CD4-positive, alpha-beta T cell treated with Interleukin-6 for 4 hours (primary cell): Measurements from ENCODE around the gene FERMT3.

Experiments
- DNase-seq: peaks from one replicate; pipeline ENCODE4 v3.0.0-alpha.2; 2020; ENCODE audit warnings: mixed read lengths

Gene FERMT3

DNA sequence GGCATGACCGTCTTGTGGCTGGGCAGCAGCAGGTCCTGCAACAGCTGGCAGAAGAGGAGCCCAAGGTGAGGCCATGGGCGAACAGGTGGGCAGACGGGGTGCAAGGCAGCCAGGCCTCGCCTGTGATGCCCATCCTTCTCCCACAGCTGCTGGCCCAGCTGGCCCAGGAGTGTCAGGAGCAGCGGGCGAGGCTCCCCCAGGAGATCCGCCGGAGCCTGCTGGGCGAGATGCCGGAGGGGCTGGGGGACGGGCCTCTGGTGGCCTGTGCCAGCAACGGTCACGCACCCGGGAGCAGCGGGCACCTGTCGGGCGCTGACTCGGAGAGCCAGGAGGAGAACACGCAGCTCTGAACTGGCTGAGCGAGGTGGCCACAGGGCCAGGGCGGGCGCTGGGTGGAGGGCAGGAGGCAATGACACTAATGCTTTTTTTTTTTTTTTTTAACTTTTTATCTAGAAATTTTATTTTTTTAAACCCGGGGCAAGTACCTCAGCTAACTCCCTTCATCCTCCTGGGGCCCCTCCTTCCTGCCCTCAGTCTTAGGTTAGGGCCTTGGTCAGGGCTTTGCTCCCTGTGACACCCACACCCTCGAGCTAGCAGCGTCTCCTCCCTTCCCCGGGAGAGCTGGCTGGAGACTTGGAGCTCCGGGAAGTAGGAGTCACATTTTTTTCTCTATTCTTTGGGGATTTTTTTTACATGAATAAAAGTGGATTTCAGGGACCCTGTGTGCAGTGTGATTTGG lies 60.9 kb downstream of the FERMT3 start:
- no peak for DNase-seq

DNA sequence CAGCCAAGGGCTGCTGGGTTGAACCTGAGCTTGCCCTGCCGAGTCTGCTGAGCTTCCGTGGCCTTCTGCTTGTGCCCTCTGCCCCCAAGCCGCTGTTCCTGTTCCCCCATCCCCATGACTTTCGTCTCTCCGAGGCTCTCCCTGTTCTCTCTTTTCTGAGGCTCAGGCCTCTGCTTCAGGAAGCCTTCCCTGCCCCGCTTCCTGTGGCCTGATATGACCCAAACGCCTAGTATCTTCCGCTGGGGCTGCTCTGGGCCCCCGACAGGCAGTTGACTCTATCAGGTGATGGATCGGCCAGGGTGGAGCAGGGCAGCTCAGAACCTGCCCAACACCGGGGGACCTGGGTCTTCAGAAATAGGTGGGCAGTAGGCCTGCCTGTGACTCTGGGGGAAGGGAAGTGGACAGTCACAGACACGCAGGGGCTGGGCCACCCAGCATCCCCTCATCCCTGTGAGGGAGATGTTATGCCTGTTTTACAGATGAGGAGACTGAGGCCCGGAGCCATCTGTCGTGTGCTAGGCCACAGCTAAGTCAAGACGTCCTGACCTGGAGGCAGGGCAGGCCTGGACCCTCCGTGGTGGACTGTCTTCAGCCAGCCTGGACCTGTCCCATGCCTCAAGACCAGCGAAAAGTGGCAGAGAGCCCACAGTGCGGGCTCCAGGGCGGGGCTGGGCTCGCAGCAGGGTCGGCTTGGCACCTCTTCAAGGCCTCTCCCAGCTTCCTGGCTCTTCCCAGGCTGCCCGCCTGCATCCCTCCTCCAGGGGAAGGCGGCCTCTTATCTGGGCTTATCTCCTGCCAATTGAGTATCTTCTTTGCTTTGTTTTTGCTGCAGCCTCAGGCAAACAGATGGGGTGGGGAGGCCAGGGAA lies 61.7 kb downstream of the FERMT3 start:
- no peak for DNase-seq

- peak; percentile 48 for DNase-seq
Measured at GRCh38 chr11:64268893-64269539, 62.5 kb downstream of the FERMT3 start.

DNA sequence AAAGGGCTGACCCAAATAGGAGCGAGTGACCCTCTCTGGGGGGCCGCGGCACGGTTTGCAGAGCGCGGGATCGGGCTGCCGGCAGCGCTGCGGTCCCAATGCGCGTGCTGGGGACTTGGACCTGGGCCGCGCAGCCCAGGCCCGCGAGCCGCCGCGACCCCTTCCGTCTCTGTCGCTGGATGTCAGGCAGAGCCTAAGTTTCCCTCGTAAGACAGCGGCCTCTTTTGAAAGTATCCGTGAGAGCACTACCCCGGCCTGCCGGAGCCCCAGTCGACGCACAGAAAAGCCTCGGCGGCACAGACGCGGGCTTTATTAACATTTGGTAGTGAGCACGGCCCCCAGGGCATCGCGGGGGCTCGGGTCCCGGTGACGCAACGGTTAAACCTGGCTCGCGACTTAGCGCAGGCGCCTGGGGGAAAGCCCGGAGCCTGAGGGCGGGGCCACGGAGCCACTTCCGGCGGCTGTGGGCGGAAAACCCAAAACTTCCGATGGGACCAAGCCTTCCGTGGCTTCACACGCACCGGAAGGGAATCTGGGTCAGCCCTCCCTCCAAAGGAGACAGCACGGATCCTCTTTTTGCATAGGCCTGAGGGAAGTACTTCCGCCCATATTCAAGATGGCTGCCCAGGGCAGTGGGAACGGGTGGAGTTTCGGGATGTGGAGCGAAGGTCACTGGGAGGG lies 63.2 kb downstream of the FERMT3 start:
- DNase-seq, result peak; percentile 98
